Tibial artery (tissue), 4 donors: ENCODE measurements around the gene ADGRL3.
"Not testable (repeated sequence)": the region's sequence is repeated elsewhere in the genome, so short reads cannot be mapped to it uniquely, and the experiment has no call there.

Source experiments
- DNase-seq, 2 donors: peaks; one replicate each; pipeline ENCODE4 v3.0.0-alpha.2; 2019
- H3K27ac ChIP-seq, 2 donors: fragments of 200-600 bp; sonication (generic) in 1 of 2; 1 replicate in 1 of 2; 2 replicates in 1 of 2; pipeline ENCODE4 v1.5.1; 2018 to 2019; ENCODE audit warnings: mild to moderate bottlenecking in 1 of 2
- H3K27me3 ChIP-seq, 2 donors: fragments of 200-600 bp; sonication (generic) in 1 of 2; one replicate each; pipeline versions ENCODE4 v1.5.1 to v1.6.0; 2016 to 2019
- H3K36me3 ChIP-seq, 3 donors: fragments of 200-600 bp; sonication (generic) in 2 of 3; one replicate each; pipeline ENCODE4 v1.5.1; 2016 to 2019; ENCODE audit warnings: mild to moderate bottlenecking in 2 of 3
- H3K4me1 ChIP-seq, 4 donors: fragments of 200-600 bp; sonication (generic) in 2 of 4; 1 replicate in 3 of 4; 2 replicates in 1 of 4; pipeline ENCODE4 v1.5.1; 2016 to 2019
- H3K4me3 ChIP-seq, 2 donors: fragments of 200-600 bp; sonication (generic) in 1 of 2; 1 replicate in 1 of 2; 2 replicates in 1 of 2; pipeline ENCODE4 v1.5.1; 2018 to 2019; ENCODE audit warnings: mild to moderate bottlenecking in 2 of 2
- H3K9me3 ChIP-seq, 3 donors: fragments of 200-600 bp; sonication (generic) in 1 of 3; one replicate each; pipeline ENCODE4 v1.5.1; 2016 to 2019
- intact Hi-C: fragments of 100-400 bp; cut with DNase I; formaldehyde crosslinking; loops from one replicate; pipeline ENCODE4 v1.15.0; 2023; ENCODE audit warnings: low total_unique reads
- TF ChIP-seq, protein P1 (sequence below), 2 experiments: fragments of 200-600 bp in 1 of 2; fragments of 450-650 bp in 1 of 2; IDR thresholded peaks; one replicate each; pipeline ENCODE4 v1.5.1; 2017 to 2019; ENCODE audit warnings: antibody characterized with exemption in 2 of 2, mild to moderate bottlenecking in 1 of 2, moderate library complexity in 1 of 2

ADGRL3 gene

DNA sequence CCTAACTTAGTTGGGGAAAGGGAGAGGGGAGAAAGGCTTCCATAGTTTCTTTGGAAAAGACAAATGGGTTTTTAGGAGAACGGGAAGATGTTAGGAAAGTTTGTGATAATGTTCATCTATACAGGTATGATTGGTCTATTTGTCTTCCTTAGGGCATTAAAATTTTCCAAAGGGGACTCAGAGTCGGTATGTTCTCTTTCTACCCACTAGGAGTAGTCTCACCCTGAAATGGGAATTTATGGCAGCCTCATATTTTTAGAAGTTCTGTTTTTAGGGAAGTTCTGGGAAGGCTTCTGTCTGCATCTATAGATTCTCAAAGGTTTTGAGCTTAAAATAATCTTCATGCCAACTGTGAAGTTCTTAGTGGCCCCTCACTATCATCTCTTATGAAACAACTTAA, 637.3 kb downstream of the ADGRL3 start:
- intact Hi-C loops, result no loop called here
- peaks cover 0 to 25% (median 2%) of the 10 kb centered on the region in 4 donors for H3K4me1 ChIP-seq
- no peak overlapping the region for H3K4me3 ChIP-seq
- no peaks in the 10 kb centered on the region for H3K9me3 ChIP-seq
- no peaks in the 10 kb centered on the region for H3K36me3 ChIP-seq
- TF ChIP-seq, protein P1, sequence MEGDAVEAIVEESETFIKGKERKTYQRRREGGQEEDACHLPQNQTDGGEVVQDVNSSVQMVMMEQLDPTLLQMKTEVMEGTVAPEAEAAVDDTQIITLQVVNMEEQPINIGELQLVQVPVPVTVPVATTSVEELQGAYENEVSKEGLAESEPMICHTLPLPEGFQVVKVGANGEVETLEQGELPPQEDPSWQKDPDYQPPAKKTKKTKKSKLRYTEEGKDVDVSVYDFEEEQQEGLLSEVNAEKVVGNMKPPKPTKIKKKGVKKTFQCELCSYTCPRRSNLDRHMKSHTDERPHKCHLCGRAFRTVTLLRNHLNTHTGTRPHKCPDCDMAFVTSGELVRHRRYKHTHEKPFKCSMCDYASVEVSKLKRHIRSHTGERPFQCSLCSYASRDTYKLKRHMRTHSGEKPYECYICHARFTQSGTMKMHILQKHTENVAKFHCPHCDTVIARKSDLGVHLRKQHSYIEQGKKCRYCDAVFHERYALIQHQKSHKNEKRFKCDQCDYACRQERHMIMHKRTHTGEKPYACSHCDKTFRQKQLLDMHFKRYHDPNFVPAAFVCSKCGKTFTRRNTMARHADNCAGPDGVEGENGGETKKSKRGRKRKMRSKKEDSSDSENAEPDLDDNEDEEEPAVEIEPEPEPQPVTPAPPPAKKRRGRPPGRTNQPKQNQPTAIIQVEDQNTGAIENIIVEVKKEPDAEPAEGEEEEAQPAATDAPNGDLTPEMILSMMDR (IDR thresholded peaks at IDR 0.05), result no peak
- H3K27me3 ChIP-seq, result no peaks in the 10 kb centered on the region
- no peak for DNase-seq
- no peak overlapping the region for H3K27ac ChIP-seq

DNA sequence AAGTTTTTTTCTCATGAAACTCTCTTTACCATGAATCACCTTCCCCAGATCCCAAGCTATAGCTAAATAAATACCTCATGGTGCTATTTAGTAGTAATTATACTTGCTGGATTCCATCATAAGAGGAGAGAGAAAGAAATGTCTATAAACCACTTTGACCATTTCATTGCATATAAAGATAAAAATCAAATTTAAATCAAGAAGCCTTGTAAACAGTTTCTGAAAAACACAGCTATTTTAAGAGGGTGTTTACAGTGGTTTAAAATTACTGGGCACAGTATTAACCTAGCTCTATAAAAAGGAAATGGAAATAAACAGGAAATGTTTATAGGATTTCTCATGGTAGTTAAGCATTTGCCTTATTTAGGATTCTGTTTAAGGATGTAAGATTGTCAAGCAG, 637.9 kb downstream of the ADGRL3 start:
- intact Hi-C loops, result no loop called here
- no peak for DNase-seq
- no peaks in the 10 kb centered on the region for H3K36me3 ChIP-seq
- TF ChIP-seq, protein P1 (IDR thresholded peaks at IDR 0.05), result no peak
- H3K9me3 ChIP-seq, result no peaks in the 10 kb centered on the region
- no peaks in the 10 kb centered on the region for H3K27me3 ChIP-seq
- H3K4me3 ChIP-seq, result no peak overlapping the region
- H3K4me1 ChIP-seq, result peaks cover 0 to 25% (median 2%) of the 10 kb centered on the region in 4 donors
- H3K27ac ChIP-seq, result no peak overlapping the region

DNA sequence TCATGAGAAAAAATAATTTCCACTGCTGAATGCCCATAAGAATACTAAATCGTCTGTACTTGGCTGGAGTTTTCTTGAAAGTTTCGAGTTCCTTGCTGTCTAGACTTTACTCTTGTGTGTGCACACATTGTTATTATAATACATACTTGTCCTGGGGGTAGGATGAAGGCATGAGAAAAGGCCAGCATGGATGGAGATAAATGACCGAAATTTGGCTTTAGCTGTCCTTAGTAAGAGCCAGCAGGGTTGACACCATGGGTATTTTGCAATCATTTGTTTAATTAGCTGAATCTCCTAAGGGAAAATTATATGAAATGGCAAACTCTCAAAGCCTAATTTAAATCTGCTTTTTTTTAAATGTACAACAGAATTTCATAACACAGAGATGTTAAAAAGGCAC, 641.6 kb downstream of the ADGRL3 start:
- intact Hi-C loops, result no loop called here
- H3K27ac ChIP-seq, result no peak overlapping the region
- no peaks in the 10 kb centered on the region for H3K36me3 ChIP-seq
- H3K9me3 ChIP-seq, result no peaks in the 10 kb centered on the region
- TF ChIP-seq, protein P1 (IDR thresholded peaks at IDR 0.05), result no peak
- peaks cover 0 to 21% (median 2%) of the 10 kb centered on the region in 4 donors for H3K4me1 ChIP-seq
- no peak overlapping the region for H3K4me3 ChIP-seq
- no peaks in the 10 kb centered on the region for H3K27me3 ChIP-seq
- no peak for DNase-seq

DNA sequence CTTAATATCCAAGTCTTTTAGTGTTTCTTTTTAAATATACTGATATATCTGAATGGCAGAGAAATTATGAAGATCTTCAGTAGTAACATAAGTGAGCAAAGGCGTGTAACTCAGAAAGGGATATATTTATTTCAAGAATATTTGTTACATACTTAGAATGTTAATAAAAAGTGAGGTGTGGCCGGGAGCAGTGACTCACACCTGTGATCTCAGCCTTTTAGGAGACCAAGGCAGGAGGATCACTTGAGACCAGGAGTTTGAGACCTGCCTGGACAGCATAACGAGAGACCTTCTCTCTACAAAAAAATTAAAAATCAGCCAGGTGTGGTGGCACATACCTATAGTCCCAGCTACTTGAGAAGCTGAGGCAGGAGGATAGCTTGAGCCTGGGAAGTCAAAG, 651.0 kb downstream of the ADGRL3 start:
- no peak for DNase-seq
- Histone ChIP-seq H3K4me3 (no peak overlapping the region), H3K36me3 (no peaks in the 10 kb centered on the region), H3K27me3 (no peaks in the 10 kb centered on the region), H3K4me1 (no peaks in the 10 kb centered on the region), H3K9me3 (no peaks in the 10 kb centered on the region), H3K27ac (no peak overlapping the region)
- intact Hi-C loops, result no loop called here
- TF ChIP-seq, protein P1 (IDR thresholded peaks at IDR 0.05), result no peak

DNA sequence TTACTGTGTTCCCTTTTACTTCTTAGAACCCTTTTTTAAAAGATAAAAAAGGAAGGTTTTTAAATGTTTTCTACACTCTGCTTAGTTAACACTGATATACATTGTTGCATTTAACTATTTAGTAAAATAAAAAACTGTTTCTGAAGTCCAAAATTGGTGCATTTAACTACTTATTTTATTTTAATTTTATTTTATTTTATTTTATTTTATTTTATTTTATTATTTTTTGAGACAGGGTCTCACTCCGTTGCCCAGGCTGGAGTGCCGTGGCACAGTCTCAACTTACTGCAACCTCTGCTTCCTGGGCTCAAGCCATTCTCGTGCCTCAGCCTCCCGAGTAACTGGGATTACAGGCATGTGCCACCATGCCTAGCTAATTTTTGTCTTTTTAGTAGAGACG, 652.0 kb downstream of the ADGRL3 start:
- intact Hi-C loops, DNase-seq, H3K4me1 ChIP-seq, H3K36me3 ChIP-seq, H3K27me3 ChIP-seq, H3K9me3 ChIP-seq, H3K27ac ChIP-seq, H3K4me3 ChIP-seq: not testable (repeated sequence)

DNA sequence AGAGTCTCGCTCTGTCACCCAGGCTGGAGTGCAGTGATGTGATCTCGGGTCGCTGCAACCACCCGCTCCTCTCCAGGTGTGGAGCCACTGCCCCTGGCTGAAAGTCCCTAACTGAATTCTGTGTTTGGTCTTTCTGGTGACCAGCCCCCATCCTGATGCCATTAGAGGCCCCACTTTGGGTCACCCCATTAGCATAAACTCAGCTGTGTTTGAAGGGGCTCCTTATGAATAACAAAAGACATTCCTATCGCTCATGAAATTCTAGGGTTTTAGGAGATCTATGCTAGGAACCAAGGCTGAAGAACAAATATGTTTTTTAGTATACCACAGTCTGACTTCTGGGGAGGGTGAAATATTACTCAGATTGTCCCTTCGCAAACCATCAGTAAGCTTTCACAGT, 652.9 kb downstream of the ADGRL3 start:
- TF ChIP-seq, protein P1 (IDR thresholded peaks at IDR 0.05), result no peak
- H3K27me3 ChIP-seq, result no peaks in the 10 kb centered on the region
- DNase-seq, result no peak
- intact Hi-C loops, result no loop called here
- no peak overlapping the region for H3K4me3 ChIP-seq
- H3K36me3 ChIP-seq, result no peaks in the 10 kb centered on the region
- H3K27ac ChIP-seq, result no peak overlapping the region
- no peaks in the 10 kb centered on the region for H3K9me3 ChIP-seq
- H3K4me1 ChIP-seq, result no peaks in the 10 kb centered on the region
